ENCODE measurements around the gene SYNGR3. TPM values are rescaled to one million over a fixed set of nuclear protein-coding genes. Genes with fewer than 3 reads are reported as not detected.
"Not testable (repeated sequence)": the region's sequence is repeated elsewhere in the genome, so short reads cannot be mapped to it uniquely, and the experiment has no call there.

SYNGR3 gene
- total RNA-seq, 2 donors from 2014 or later: 0.52 to 2.1 TPM

- no peak for TF ChIP-seq CTCF (IDR thresholded peaks at IDR 0.05)
- Histone ChIP-seq H3K4me1 (peaks cover 0 to 68% of the 10 kb centered on the region in 2 donors), H3K36me3 (peaks cover 11% of the 10 kb centered on the region), H3K27me3 (no peaks in the 10 kb centered on the region), H3K4me3 (peak overlapping the region; percentile 56 to 74), H3K9me3 (no peaks in the 10 kb centered on the region), H3K27ac (peak overlapping the region; percentile 84 to 85)
- DNase-seq (ENCODE audit: low spot score): no peak
These were observed 39.6 kb downstream of the SYNGR3 start for GRCh38 chr16:2029350-2029749.

- Histone ChIP-seq H3K4me1 (peaks cover 0 to 68% of the 10 kb centered on the region in 2 donors), H3K27ac (peak overlapping the region; percentile 84 to 85), H3K9me3 (no peaks in the 10 kb centered on the region), H3K36me3 (peaks cover 11% of the 10 kb centered on the region), H3K4me3 (peak overlapping the region; percentile 30 to 74), H3K27me3 (no peaks in the 10 kb centered on the region)
- no peak for TF ChIP-seq CTCF (IDR thresholded peaks at IDR 0.05)
- no peak for DNase-seq (ENCODE audit: low spot score)
These were observed 40.3 kb downstream of the SYNGR3 start for GRCh38 chr16:2030036-2030435.

GRCh38 chr16:2031081-2031577 is 41.4 kb downstream of the SYNGR3 start:
- Histone ChIP-seq H3K4me1 (peaks cover 0 to 70% of the 10 kb centered on the region in 2 donors), H3K4me3 (peak overlapping the region; percentile 30 to 74)

GRCh38 chr16:2032285-2033056 is 42.7 kb downstream of the SYNGR3 start:
- Histone ChIP-seq H3K27me3 (no peaks in the 10 kb centered on the region), H3K36me3 (peaks cover 34% of the 10 kb centered on the region), H3K9me3 (no peaks in the 10 kb centered on the region), H3K4me3 (peak overlapping the region; percentile 3 to 50), H3K27ac (peak overlapping the region; percentile 84 to 85), H3K4me1 (peaks cover 0 to 73% of the 10 kb centered on the region in 2 donors)
- no peak for TF ChIP-seq CTCF (IDR thresholded peaks at IDR 0.05)
- DNase-seq (ENCODE audit: low spot score): no peak

More at GRCh38 chr16:2031081-2031577, 41.4 kb downstream of the SYNGR3 start:
- Histone ChIP-seq H3K9me3 (no peaks in the 10 kb centered on the region), H3K27ac (peak overlapping the region; percentile 84 to 85), H3K36me3 (peaks cover 21% of the 10 kb centered on the region), H3K27me3 (no peaks in the 10 kb centered on the region)
- DNase-seq (ENCODE audit: low spot score): no peak
- no peak for TF ChIP-seq CTCF (IDR thresholded peaks at IDR 0.05)

GRCh38 chr16:2033057-2033908 is 43.5 kb downstream of the SYNGR3 start:
- peaks cover 42% of the 10 kb centered on the region for H3K36me3 ChIP-seq
- H3K4me3 ChIP-seq: peak overlapping the region; percentile 47 to 50
- TF ChIP-seq CTCF (IDR thresholded peaks at IDR 0.05): no peak
- no peaks in the 10 kb centered on the region for H3K27me3 ChIP-seq
- H3K9me3 ChIP-seq: no peaks in the 10 kb centered on the region
- DNase-seq (ENCODE audit: low spot score): peak; percentile 79
- H3K27ac ChIP-seq: peak overlapping the region; percentile 84 to 85
- H3K4me1 ChIP-seq: peaks cover 0 to 73% of the 10 kb centered on the region in 2 donors

GRCh38 chr16:2033909-2034695 is 44.3 kb downstream of the SYNGR3 start:
- Histone ChIP-seq H3K36me3 (peaks cover 50% of the 10 kb centered on the region), H3K4me1 (peaks cover 0 to 73% of the 10 kb centered on the region in 2 donors), H3K4me3 (peak overlapping the region; percentile 47 to 50), H3K27ac (peak overlapping the region; percentile 84 to 85)
- not testable (repeated sequence) for H3K9me3 ChIP-seq; DNase-seq (ENCODE audit: low spot score); H3K27me3 ChIP-seq

Measured in right atrium auricular region (tissue), 2 donors.